Esophagus squamous epithelium (tissue), 4 donors: ENCODE results near the gene NDUFA12.

Experiments
- CTCF ChIP-seq, 6 experiments: fragments of 450-650 bp in 4 of 6; fragments of 200-600 bp in 2 of 6; sonication (generic) in 2 of 6; IDR thresholded peaks; one replicate each; pipeline ENCODE4 v1.5.1; 2016 to 2019; ENCODE audit warnings: antibody characterized with exemption in 6 of 6, mild to moderate bottlenecking in 4 of 6, moderate library complexity in 4 of 6
- POLR2A ChIP-seq, 4 donors: fragments of 450-650 bp; IDR thresholded peaks; one replicate each; pipeline ENCODE4 v1.6.1; 2017; ENCODE audit warnings: antibody characterized with exemption in 4 of 4, mild to moderate bottlenecking in 4 of 4, moderate library complexity in 3 of 4

GRCh38 chr12:94925206-94925605 lies 78.3 kb downstream of the NDUFA12 start:
- TF ChIP-seq CTCF (IDR thresholded peaks at IDR 0.05) (no peak), POLR2A (IDR thresholded peaks at IDR 0.05) (no peak)
